K562 (cell line): ENCODE data around the gene TRIP12. TPM values are rescaled to one million over a fixed set of nuclear protein-coding genes. Genes with fewer than 3 reads are reported as not detected.

Source experiments
- CBX2 ChIP-seq: fragments of 200-600 bp; sonication (generic); IDR thresholded peaks from one replicate; pipeline ENCODE4 v1.6.1; 2012; ENCODE audit warnings: mild to moderate bottlenecking, low read length, inconsistent platforms; ENCODE audit not compliant: insufficient read depth, poor library complexity, severe bottlenecking
- ETV5 ChIP-seq: sonication (generic); formaldehyde crosslinking; IDR thresholded peaks from 2 replicates; pipeline ENCODE4 v1.4.0; 2020; ENCODE audit warnings: low read depth, mild to moderate bottlenecking, missing genetic modification reagents
- NFE2L1 ChIP-seq: fragments of 450-650 bp; IDR thresholded peaks from 2 replicates; pipeline ENCODE4 v1.6.1; 2016; ENCODE audit warnings: missing genetic modification characterization, low read depth, mild to moderate bottlenecking, missing compliant biosample characterization, moderate library complexity, borderline replicate concordance
- NUFIP1 ChIP-seq: fragments of 450-650 bp; IDR thresholded peaks from 2 replicates; pipeline ENCODE4 v1.6.1; 2018; ENCODE audit not compliant: partially characterized antibody
- SMARCB1 ChIP-seq: IDR thresholded peaks from 2 replicates; pipeline ENCODE4 v1.6.1; 2011; ENCODE audit warnings: improper control_type of control experiment, low read depth; ENCODE audit not compliant: insufficient read length
- ZKSCAN1 ChIP-seq: fragments of 150-350 bp; IDR thresholded peaks from 2 replicates; pipeline ENCODE4 v1.6.1; 2016; ENCODE audit warnings: low read depth, low read length
- ZNF589 ChIP-seq: fragments of 200-800 bp; sonication (Bioruptor generic); IDR thresholded peaks from 2 replicates; pipeline ENCODE4 v1.6.1; 2016; ENCODE audit warnings: low read depth, missing genetic modification characterization, missing compliant biosample characterization
- ZNF830 ChIP-seq: fragments of 250-450 bp; sonication (Bioruptor Pico); IDR thresholded peaks from 2 replicates; pipeline ENCODE4 v1.5.0; 2021; ENCODE audit warnings: mild to moderate bottlenecking
- polyA plus RNA-seq, 8 experiments: library from polyadenylated mRNA; depleted of rRNA in 4 of 8; stranded (reverse) in 5 of 8; unstranded in 3 of 8; fragments of >200 nt; fragmentation: Nextera tagmentation in 2 of 8; fragmentation: Illumina TruSeq in 1 of 8; extraction: Ambion mirVana in 2 of 8; extraction: Trizol in 1 of 8; gene quantifications; 2 replicates each; pipeline versions ENCODE4 v1.2.1 to v1.2.3, GENCODE V29; 2011 to 2014; ENCODE audit warnings: inconsistent platforms in 1 of 8, missing spikeins in 1 of 8
- total RNA-seq, 7 experiments: library from RNA; depleted of rRNA in 6 of 7; stranded (reverse); fragments of >200 nt in 6 of 7; fragmentation: Illumina TruSeq in 2 of 7; extraction: Trizol in 2 of 7; gene quantifications; 2 replicates each; pipeline versions ENCODE4 v1.2.1 to v1.2.3, GENCODE V29; 2011 to 2021; ENCODE audit warnings: low replicate concordance in 1 of 7
- TF ChIP-seq, protein P1 (sequence below): fragments of 250-450 bp; sonication (Bioruptor Pico); IDR thresholded peaks from 2 replicates; pipeline ENCODE4 v1.5.0; 2021; ENCODE audit warnings: mild to moderate bottlenecking, borderline replicate concordance
- TF ChIP-seq, protein P2 (sequence below): fragments of 150-350 bp; conservative IDR thresholded peaks from 2 replicates; pipeline ENCODE4 v1.6.1; 2014; ENCODE audit warnings: low read length
- TF ChIP-seq, protein P3 (sequence below): sonication (generic); formaldehyde crosslinking; IDR thresholded peaks from 2 replicates; pipeline ENCODE4 v1.5.0; 2020; ENCODE audit warnings: missing genetic modification reagents
- TF ChIP-seq, protein P4 (sequence below): fragments of 250-450 bp; sonication (Bioruptor Pico); IDR thresholded peaks from 2 replicates; pipeline ENCODE4 v1.5.1; 2021; ENCODE audit warnings: mild to moderate bottlenecking
- TF ChIP-seq, protein P5 (sequence below): fragments of 450-650 bp; IDR thresholded peaks from 2 replicates; pipeline ENCODE4 v1.7.1; 2018; ENCODE audit warnings: mild to moderate bottlenecking, low read depth; ENCODE audit not compliant: partially characterized antibody
- TF ChIP-seq, protein P6 (sequence below): fragments of 200-800 bp; sonication (Bioruptor generic); IDR thresholded peaks from 2 replicates; pipeline ENCODE4 v1.6.1; 2017; ENCODE audit warnings: missing genetic modification characterization, missing compliant biosample characterization

The TRIP12 gene
- total and polyA plus RNA-seq, 9 of the 15 experiments (the other 6 are each of a cell fraction or from before 2014, with no cell fraction given): 15.2 to 131 (median 80.1) TPM

DNA sequence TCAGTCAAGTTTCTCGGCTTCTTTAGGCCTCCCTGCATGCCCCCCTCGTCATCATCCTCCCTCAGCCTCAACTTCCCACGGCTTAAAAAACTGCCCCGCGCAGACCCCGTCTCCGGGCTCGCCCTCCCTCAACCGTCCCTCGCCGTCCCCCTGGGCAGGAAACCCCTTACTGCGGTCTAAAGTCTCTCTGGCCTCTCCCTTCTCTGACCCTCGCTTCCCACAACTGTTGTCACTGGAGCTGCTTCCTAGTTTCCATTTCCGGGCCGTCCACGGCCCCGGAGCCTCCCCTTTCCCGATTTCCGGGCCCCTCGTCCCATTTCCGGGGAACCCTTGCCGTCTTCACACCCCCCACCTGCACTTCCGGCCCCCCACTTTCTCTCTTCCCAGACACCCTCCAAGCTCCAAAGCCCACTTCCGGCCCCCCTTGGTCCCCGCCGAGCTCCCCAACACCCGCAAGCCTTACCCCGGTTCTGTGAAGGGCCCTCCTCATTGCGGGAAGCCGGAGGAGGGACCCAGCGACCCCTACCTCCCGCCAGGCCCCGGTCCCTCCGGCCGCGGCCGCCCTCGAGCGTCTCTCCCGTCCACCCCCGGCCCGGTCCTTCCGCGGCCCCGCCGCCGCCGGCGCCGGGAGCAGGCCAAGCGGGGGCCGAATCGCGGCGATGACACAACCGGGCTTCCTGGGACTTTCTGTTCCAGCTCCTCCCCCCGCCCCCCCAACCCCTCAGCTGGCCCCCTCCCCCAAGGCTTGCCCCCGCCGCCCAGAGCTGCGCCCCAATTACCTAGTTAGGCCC lies 513 bp downstream of the TRIP12 start (continued):
- TF ChIP-seq, protein P1, sequence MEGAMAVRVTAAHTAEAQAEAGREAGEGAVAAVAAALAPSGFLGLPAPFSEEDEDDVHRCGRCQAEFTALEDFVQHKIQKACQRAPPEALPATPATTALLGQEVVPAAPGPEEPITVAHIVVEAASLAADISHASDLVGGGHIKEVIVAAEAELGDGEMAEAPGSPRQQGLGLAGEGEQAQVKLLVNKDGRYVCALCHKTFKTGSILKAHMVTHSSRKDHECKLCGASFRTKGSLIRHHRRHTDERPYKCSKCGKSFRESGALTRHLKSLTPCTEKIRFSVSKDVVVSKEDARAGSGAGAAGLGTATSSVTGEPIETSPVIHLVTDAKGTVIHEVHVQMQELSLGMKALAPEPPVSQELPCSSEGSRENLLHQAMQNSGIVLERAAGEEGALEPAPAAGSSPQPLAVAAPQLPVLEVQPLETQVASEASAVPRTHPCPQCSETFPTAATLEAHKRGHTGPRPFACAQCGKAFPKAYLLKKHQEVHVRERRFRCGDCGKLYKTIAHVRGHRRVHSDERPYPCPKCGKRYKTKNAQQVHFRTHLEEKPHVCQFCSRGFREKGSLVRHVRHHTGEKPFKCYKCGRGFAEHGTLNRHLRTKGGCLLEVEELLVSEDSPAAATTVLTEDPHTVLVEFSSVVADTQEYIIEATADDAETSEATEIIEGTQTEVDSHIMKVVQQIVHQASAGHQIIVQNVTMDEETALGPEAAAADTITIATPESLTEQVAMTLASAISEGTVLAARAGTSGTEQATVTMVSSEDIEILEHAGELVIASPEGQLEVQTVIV (CRISPR knock-in tag): no peak
- TF ChIP-seq ZKSCAN1 (no peak), SMARCB1 (no peak), ZNF589 (CRISPR knock-in tag) (no peak), NFE2L1 (tag) (no peak), ETV5 (peak; percentile 44; the same call in 1 of the 2 replicates), CBX2 (no peak), NUFIP1 (no peak), ZNF830 (CRISPR knock-in tag) (no peak)
- TF ChIP-seq, protein P2, sequence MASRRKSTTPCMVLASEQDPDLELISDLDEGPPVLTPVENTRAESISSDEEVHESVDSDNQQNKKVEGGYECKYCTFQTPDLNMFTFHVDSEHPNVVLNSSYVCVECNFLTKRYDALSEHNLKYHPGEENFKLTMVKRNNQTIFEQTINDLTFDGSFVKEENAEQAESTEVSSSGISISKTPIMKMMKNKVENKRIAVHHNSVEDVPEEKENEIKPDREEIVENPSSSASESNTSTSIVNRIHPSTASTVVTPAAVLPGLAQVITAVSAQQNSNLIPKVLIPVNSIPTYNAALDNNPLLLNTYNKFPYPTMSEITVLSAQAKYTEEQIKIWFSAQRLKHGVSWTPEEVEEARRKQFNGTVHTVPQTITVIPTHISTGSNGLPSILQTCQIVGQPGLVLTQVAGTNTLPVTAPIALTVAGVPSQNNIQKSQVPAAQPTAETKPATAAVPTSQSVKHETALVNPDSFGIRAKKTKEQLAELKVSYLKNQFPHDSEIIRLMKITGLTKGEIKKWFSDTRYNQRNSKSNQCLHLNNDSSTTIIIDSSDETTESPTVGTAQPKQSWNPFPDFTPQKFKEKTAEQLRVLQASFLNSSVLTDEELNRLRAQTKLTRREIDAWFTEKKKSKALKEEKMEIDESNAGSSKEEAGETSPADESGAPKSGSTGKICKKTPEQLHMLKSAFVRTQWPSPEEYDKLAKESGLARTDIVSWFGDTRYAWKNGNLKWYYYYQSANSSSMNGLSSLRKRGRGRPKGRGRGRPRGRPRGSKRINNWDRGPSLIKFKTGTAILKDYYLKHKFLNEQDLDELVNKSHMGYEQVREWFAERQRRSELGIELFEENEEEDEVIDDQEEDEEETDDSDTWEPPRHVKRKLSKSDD: no peak
- TF ChIP-seq, protein P3, sequence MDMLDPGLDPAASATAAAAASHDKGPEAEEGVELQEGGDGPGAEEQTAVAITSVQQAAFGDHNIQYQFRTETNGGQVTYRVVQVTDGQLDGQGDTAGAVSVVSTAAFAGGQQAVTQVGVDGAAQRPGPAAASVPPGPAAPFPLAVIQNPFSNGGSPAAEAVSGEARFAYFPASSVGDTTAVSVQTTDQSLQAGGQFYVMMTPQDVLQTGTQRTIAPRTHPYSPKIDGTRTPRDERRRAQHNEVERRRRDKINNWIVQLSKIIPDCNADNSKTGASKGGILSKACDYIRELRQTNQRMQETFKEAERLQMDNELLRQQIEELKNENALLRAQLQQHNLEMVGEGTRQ (CRISPR knock-in tag): no peak
- TF ChIP-seq, protein P4, sequence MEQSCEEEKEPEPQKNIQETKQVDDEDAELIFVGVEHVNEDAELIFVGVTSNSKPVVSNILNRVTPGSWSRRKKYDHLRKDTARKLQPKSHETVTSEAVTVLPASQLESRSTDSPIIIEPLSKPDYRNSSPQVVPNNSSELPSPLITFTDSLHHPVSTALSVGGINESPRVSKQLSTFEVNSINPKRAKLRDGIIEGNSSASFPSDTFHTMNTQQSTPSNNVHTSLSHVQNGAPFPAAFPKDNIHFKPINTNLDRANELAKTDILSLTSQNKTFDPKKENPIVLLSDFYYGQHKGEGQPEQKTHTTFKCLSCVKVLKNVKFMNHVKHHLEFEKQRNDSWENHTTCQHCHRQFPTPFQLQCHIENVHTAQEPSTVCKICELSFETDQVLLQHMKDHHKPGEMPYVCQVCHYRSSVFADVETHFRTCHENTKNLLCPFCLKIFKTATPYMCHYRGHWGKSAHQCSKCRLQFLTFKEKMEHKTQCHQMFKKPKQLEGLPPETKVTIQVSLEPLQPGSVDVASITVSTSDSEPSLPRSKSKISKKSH (CRISPR knock-in tag): no peak
- TF ChIP-seq, protein P5, sequence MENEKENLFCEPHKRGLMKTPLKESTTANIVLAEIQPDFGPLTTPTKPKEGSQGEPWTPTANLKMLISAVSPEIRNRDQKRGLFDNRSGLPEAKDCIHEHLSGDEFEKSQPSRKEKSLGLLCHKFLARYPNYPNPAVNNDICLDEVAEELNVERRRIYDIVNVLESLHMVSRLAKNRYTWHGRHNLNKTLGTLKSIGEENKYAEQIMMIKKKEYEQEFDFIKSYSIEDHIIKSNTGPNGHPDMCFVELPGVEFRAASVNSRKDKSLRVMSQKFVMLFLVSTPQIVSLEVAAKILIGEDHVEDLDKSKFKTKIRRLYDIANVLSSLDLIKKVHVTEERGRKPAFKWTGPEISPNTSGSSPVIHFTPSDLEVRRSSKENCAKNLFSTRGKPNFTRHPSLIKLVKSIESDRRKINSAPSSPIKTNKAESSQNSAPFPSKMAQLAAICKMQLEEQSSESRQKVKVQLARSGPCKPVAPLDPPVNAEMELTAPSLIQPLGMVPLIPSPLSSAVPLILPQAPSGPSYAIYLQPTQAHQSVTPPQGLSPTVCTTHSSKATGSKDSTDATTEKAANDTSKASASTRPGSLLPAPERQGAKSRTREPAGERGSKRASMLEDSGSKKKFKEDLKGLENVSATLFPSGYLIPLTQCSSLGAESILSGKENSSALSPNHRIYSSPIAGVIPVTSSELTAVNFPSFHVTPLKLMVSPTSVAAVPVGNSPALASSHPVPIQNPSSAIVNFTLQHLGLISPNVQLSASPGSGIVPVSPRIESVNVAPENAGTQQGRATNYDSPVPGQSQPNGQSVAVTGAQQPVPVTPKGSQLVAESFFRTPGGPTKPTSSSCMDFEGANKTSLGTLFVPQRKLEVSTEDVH: peak; percentile 80
- TF ChIP-seq, protein P6, sequence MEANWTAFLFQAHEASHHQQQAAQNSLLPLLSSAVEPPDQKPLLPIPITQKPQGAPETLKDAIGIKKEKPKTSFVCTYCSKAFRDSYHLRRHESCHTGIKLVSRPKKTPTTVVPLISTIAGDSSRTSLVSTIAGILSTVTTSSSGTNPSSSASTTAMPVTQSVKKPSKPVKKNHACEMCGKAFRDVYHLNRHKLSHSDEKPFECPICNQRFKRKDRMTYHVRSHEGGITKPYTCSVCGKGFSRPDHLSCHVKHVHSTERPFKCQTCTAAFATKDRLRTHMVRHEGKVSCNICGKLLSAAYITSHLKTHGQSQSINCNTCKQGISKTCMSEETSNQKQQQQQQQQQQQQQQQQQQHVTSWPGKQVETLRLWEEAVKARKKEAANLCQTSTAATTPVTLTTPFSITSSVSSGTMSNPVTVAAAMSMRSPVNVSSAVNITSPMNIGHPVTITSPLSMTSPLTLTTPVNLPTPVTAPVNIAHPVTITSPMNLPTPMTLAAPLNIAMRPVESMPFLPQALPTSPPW: peak; percentile 82
